Measurements from ENCODE around the gene FBXO2.

DNA sequence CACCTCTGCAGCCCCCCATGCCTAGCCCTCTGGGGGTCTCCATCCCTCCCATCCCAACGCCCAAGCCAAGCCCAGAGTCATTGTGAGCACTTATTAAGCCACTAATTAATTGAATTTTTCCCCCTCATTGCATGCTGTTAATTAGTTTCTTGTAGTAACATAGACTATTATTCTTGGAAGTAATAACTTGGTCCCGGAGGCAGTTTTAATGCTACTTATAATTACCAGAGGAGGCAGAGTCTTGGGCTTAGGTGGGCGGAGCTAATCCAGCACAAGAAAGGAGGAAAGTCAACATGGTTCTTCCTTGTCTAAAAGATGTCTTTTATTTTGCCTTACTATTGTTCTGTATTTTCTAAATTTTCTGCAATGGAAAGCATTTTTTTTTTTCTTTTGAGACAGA lies 27.7 kb downstream of the FBXO2 start:
- no peak for TF ChIP-seq POLR2AphosphoS5 (IDR thresholded peaks at IDR 0.05; ENCODE audit: low read depth, low read length)
- TF ChIP-seq FOXP2 (optimal IDR thresholded peaks at IDR 0.05; ENCODE audit: borderline replicate concordance, extremely low read depth, extremely low read length, insufficient read depth): no peak
- TF ChIP-seq, protein P1, sequence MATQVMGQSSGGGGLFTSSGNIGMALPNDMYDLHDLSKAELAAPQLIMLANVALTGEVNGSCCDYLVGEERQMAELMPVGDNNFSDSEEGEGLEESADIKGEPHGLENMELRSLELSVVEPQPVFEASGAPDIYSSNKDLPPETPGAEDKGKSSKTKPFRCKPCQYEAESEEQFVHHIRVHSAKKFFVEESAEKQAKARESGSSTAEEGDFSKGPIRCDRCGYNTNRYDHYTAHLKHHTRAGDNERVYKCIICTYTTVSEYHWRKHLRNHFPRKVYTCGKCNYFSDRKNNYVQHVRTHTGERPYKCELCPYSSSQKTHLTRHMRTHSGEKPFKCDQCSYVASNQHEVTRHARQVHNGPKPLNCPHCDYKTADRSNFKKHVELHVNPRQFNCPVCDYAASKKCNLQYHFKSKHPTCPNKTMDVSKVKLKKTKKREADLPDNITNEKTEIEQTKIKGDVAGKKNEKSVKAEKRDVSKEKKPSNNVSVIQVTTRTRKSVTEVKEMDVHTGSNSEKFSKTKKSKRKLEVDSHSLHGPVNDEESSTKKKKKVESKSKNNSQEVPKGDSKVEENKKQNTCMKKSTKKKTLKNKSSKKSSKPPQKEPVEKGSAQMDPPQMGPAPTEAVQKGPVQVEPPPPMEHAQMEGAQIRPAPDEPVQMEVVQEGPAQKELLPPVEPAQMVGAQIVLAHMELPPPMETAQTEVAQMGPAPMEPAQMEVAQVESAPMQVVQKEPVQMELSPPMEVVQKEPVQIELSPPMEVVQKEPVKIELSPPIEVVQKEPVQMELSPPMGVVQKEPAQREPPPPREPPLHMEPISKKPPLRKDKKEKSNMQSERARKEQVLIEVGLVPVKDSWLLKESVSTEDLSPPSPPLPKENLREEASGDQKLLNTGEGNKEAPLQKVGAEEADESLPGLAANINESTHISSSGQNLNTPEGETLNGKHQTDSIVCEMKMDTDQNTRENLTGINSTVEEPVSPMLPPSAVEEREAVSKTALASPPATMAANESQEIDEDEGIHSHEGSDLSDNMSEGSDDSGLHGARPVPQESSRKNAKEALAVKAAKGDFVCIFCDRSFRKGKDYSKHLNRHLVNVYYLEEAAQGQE (IDR thresholded peaks at IDR 0.05; ENCODE audit: insufficient read depth in 1 of 2, low read depth in 2 of 2, low read length in 2 of 2): no peak
- no peak for TF ChIP-seq SIN3A (IDR thresholded peaks at IDR 0.05; ENCODE audit: borderline replicate concordance, insufficient read depth, low read length)
- TF ChIP-seq TAF1 (IDR thresholded peaks at IDR 0.05; ENCODE audit: borderline replicate concordance, insufficient read depth, low read length): no peak
